ENCODE measurements around the gene RAD23A.
"Not testable (repeated sequence)": the region's sequence is repeated elsewhere in the genome, so short reads cannot be mapped to it uniquely, and the experiment has no call there.

DNA sequence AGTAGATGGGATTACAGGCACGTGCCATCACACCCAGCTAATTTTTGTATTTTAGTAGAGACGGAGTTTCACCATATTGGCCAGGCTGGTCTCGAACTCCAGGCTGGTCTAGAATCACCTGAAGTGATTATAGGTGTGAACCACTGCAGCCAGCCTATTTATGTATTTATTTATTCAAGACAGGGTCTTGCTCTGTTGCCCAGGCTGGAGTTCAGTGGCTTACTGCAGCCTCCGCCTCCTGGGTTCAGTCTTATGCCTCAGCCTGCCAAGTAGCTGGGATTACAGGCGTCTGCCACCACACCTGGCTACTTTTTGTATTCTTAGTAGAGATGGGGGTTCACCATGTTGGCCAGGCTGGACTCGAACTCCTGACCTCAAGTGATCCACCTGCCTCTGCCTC lies 6.4 kb downstream of the RAD23A start:
- not testable (repeated sequence) for TF ChIP-seq POLR2A (IDR thresholded peaks at IDR 0.05)
- TF ChIP-seq, protein P1, sequence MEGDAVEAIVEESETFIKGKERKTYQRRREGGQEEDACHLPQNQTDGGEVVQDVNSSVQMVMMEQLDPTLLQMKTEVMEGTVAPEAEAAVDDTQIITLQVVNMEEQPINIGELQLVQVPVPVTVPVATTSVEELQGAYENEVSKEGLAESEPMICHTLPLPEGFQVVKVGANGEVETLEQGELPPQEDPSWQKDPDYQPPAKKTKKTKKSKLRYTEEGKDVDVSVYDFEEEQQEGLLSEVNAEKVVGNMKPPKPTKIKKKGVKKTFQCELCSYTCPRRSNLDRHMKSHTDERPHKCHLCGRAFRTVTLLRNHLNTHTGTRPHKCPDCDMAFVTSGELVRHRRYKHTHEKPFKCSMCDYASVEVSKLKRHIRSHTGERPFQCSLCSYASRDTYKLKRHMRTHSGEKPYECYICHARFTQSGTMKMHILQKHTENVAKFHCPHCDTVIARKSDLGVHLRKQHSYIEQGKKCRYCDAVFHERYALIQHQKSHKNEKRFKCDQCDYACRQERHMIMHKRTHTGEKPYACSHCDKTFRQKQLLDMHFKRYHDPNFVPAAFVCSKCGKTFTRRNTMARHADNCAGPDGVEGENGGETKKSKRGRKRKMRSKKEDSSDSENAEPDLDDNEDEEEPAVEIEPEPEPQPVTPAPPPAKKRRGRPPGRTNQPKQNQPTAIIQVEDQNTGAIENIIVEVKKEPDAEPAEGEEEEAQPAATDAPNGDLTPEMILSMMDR (IDR thresholded peaks at IDR 0.05): not testable (repeated sequence)
